CD4-positive, alpha-beta T cell (primary cell): ENCODE results near the gene BTLA. TPM values are rescaled to one million over a fixed set of nuclear protein-coding genes. Genes with fewer than 3 reads are reported as not detected.

Experiments used
- ATAC-seq: fragments of 200-7000 bp; cut with Tn5 transposase; one replicate; pipeline ENCODE4 v1.10.0; 2022; ENCODE audit warnings: mild to moderate bottlenecking; ENCODE audit not compliant: poor library complexity
- CTCF ChIA-PET: fragments of 350-600 bp; sonication (Branson Sonifier 250); formaldehyde crosslinking; loops from one replicate; lab custom pipeline; 2021; ENCODE audit warnings: antibody characterized with exemption, inconsistent platforms; lab: Charles Lee
- POLR2A ChIA-PET: fragments of 350-600 bp; sonication (Branson Sonifier 250); formaldehyde crosslinking; loops from one replicate; lab custom pipeline; 2021; ENCODE audit warnings: antibody characterized with exemption, inconsistent platforms; lab: Charles Lee
- DNase-seq, 14 experiments: peaks; one replicate each; pipeline ENCODE4 v3.0.0-alpha.2; 2013 to 2020; ENCODE audit warnings: mixed read lengths in 2 of 14
- H3K27ac ChIP-seq, 2 donors: one replicate each; pipeline versions ENCODE4 v1.5.1 to v1.7.0; 2013; ENCODE audit warnings: low read length in 2 of 2, low read depth in 1 of 2, mild to moderate bottlenecking in 1 of 2
- H3K27me3 ChIP-seq, 2 experiments: 1 replicate in 1 of 2; 2 replicates in 1 of 2; pipeline versions ENCODE4 v1.6.1 to v1.7.0; 2013; ENCODE audit warnings: low read length in 2 of 2, control low read depth in 1 of 2, mild to moderate bottlenecking in 1 of 2, moderate library complexity in 1 of 2; ENCODE audit not compliant: insufficient read depth in 2 of 2, control insufficient read depth in 1 of 2
- H3K36me3 ChIP-seq: one replicate; pipeline ENCODE4 v1.6.1; 2013; ENCODE audit warnings: low read length, control low read depth; ENCODE audit not compliant: insufficient read depth
- H3K4me1 ChIP-seq: one replicate; pipeline ENCODE4 v1.6.1; 2013; ENCODE audit warnings: low read length, control low read depth; ENCODE audit not compliant: insufficient read depth
- H3K4me3 ChIP-seq: one replicate; pipeline ENCODE4 v1.5.1; 2013; ENCODE audit warnings: mild to moderate bottlenecking, low read length, moderate library complexity
- H3K9me3 ChIP-seq, 2 experiments: 1 replicate in 1 of 2; 2 replicates in 1 of 2; pipeline versions ENCODE4 v1.6.1 to v1.7.0; 2013; ENCODE audit warnings: low read length in 2 of 2, mild to moderate bottlenecking in 2 of 2, control low read depth in 1 of 2, moderate library complexity in 1 of 2; ENCODE audit not compliant: control insufficient read depth in 1 of 2, insufficient read depth in 1 of 2
- H3K27ac Mint-ChIP-seq: one replicate; pipeline ENCODE4 v1.8.0; 2020; ENCODE audit warnings: mixed read lengths
- H3K27me3 Mint-ChIP-seq: one replicate; pipeline ENCODE4 v1.8.0; 2021; ENCODE audit warnings: mixed read lengths
- H3K36me3 Mint-ChIP-seq: one replicate; pipeline ENCODE4 v1.8.0; 2021; ENCODE audit warnings: low read depth, mixed read lengths
- H3K4me1 Mint-ChIP-seq: one replicate; pipeline ENCODE4 v1.8.0; 2021; ENCODE audit warnings: low read depth, mixed read lengths
- H3K4me3 Mint-ChIP-seq: one replicate; pipeline ENCODE4 v1.8.0; 2020; ENCODE audit warnings: mild to moderate bottlenecking, mixed read lengths
- H3K9me3 Mint-ChIP-seq: one replicate; pipeline ENCODE4 v1.8.0; 2020; ENCODE audit warnings: mixed read lengths
- intact Hi-C, 2 experiments: fragments of 100-400 bp; cut with DNase I in 1 of 2; cut with micrococcal nuclease in 1 of 2; formaldehyde crosslinking; loops; one replicate each; pipeline versions ENCODE4 v1.15.1 to v1.9.0; 2023 to 2025; cut with DNase I, micrococcal nuclease
- total RNA-seq, 174 experiments: library from RNA in 2 of 174; stranded (reverse) in 2 of 174; gene quantifications; one replicate each; pipeline ENCODE4 v1.2.3 and lab custom pipeline; 2021 to 2026
- TF ChIP-seq, protein P1 (sequence below): fragments of 200-600 bp; IDR thresholded peaks from one replicate; pipeline ENCODE4 v1.8.0; 2022; ENCODE audit warnings: antibody characterized with exemption, mild to moderate bottlenecking

Gene BTLA
- total RNA-seq, 2 experiments from 2014 or later, result 8.5 to 9.6 TPM

DNA sequence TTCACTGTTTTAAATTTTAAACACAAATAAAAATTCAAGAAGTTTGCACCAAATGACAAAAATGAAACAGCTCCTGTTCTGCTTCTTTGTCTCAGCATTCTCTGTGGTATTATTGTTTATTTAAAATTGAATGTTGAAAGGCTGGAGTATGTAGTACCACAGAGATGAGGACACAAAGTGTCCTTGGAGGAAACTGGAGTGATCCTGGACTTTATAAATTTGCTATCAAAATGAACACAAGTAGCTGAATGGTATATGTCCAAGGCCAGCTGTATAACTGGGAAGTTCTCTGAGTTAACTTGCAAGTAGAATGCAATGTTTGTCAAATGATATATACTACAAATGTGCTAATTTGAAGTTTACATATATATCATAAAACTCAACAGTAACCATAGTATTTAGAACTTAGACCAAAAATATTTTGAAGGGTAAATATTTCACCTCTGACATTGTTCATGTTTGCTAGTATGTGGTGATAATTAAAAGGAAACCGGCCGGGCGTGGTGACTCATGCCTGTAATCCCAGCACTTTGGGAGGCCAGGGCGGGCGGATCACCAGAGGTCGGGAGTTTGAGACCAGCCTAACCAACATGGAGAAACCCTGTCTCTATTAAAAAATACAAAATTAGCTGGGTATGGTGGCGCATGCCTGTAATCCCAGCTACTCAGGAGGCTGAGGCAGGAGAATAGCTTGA is 12.3 kb downstream of the BTLA start:
- Histone ChIP-seq H3K27me3 (no peaks in the 10 kb centered on the region), H3K4me1 (peaks cover 31% of the 10 kb centered on the region), H3K4me3 (no peak overlapping the region), H3K9me3 (peaks cover 0 to 9% of the 10 kb centered on the region in 2 experiments), H3K27ac (no peak overlapping the region), H3K36me3 (peaks cover 7% of the 10 kb centered on the region)
- ChIA-PET CTCF (no interaction called here), POLR2A (interaction anchor here (0.7 to 1.0 kb wide), 2 partner anchors 8 to 24 kb away, joined by 3 read pairs; no protein-coding TSS in a partner anchor)
- Mint-ChIP-seq H3K9me3 (no peaks in the 10 kb centered on the region), H3K36me3 (peaks cover 50% of the 10 kb centered on the region), H3K27ac (peak overlapping the region; percentile 70), H3K4me3 (no peak overlapping the region), H3K4me1 (peaks cover 77% of the 10 kb centered on the region), H3K27me3 (no peaks in the 10 kb centered on the region)
- ATAC-seq (no peak), DNase-seq (no peak)
- intact Hi-C loops, result loop anchor here in 1 of 2 experiments (5.0 kb wide), 1 partner anchor 865 kb away; no protein-coding TSS in a partner anchor
- TF ChIP-seq, protein P1, sequence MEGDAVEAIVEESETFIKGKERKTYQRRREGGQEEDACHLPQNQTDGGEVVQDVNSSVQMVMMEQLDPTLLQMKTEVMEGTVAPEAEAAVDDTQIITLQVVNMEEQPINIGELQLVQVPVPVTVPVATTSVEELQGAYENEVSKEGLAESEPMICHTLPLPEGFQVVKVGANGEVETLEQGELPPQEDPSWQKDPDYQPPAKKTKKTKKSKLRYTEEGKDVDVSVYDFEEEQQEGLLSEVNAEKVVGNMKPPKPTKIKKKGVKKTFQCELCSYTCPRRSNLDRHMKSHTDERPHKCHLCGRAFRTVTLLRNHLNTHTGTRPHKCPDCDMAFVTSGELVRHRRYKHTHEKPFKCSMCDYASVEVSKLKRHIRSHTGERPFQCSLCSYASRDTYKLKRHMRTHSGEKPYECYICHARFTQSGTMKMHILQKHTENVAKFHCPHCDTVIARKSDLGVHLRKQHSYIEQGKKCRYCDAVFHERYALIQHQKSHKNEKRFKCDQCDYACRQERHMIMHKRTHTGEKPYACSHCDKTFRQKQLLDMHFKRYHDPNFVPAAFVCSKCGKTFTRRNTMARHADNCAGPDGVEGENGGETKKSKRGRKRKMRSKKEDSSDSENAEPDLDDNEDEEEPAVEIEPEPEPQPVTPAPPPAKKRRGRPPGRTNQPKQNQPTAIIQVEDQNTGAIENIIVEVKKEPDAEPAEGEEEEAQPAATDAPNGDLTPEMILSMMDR, result no peak

- Mint-ChIP-seq H3K27me3 (no peaks in the 10 kb centered on the region), H3K9me3 (no peaks in the 10 kb centered on the region), H3K27ac (peak overlapping the region; percentile 81), H3K4me1 (peaks cover 76% of the 10 kb centered on the region), H3K4me3 (peak overlapping the region; percentile 3), H3K36me3 (peaks cover 62% of the 10 kb centered on the region)
- no peak overlapping the region for H3K27ac ChIP-seq
- TF ChIP-seq, protein P1, result no peak
- peaks cover 13% of the 10 kb centered on the region for H3K36me3 ChIP-seq
- peaks cover 0 to 9% of the 10 kb centered on the region in 2 experiments for H3K9me3 ChIP-seq
- peaks cover 41% of the 10 kb centered on the region for H3K4me1 ChIP-seq
- POLR2A ChIA-PET, result interaction anchor here (1.0 kb wide), 1 partner anchor 17 kb away, joined by 4 read pairs; no protein-coding TSS in a partner anchor
- intact Hi-C loops, result no loop called here
- CTCF ChIA-PET, result interaction anchor here (1.6 kb wide), 1 partner anchor 20 kb away, joined by 3 read pairs; no protein-coding TSS in a partner anchor
- no peaks in the 10 kb centered on the region for H3K27me3 ChIP-seq
- ATAC-seq, result no peak
- no peak for DNase-seq
- H3K4me3 ChIP-seq, result no peak overlapping the region
These were observed 14.9 kb downstream of the BTLA start for GRCh38 chr3:112484352-112484751.

DNA sequence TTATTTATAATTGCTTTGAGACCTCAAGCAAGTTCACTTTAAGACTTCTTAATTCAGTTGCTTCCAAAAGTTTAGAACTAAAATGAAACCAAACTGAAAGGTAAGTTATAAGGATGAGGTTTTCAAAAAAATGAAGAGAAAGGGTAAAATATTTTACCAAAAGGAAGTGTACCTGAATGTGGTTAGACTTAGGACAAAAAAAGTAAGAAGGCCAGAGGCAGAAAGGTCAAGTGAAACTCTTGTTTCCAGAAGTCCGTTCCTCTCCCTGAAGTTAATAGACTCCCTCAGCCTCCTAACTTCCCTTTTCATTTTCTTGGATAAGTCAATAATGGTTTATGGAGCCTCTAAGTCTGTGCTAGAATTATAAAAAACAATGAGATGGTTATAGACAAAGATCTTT is 16.6 kb downstream of the BTLA start:
- intact Hi-C loops, result no loop called here
- peak overlapping the region; percentile 14 to 18 for H3K27ac ChIP-seq
- H3K27me3 ChIP-seq, result no peaks in the 10 kb centered on the region
- peak overlapping the region; percentile 52 for H3K4me3 Mint-ChIP-seq
- peaks cover 68% of the 10 kb centered on the region for H3K4me1 Mint-ChIP-seq
- POLR2A ChIA-PET, result no interaction called here
- CTCF ChIA-PET, result interaction anchor here (0.7 kb wide), 1 partner anchor 23 kb away, joined by 5 read pairs; no protein-coding TSS in a partner anchor
- no peaks in the 10 kb centered on the region for H3K9me3 Mint-ChIP-seq
- peak overlapping the region; percentile 81 for H3K27ac Mint-ChIP-seq
- DNase-seq, result no peak
- peaks cover 65% of the 10 kb centered on the region for H3K36me3 Mint-ChIP-seq
- H3K27me3 Mint-ChIP-seq, result no peaks in the 10 kb centered on the region
- no peak overlapping the region for H3K4me3 ChIP-seq
- peaks cover 31% of the 10 kb centered on the region for H3K4me1 ChIP-seq
- TF ChIP-seq, protein P1, result no peak
- H3K9me3 ChIP-seq, result peaks cover 0 to 5% of the 10 kb centered on the region in 2 experiments
- no peak for ATAC-seq
- peaks cover 28% of the 10 kb centered on the region for H3K36me3 ChIP-seq
